Calu3 (cell line): ENCODE data around the gene PCSK6. TPM values are rescaled to one million over a fixed set of nuclear protein-coding genes. Genes with fewer than 3 reads are reported as not detected.

Experiments
- BruUV-seq: library from RNA; stranded (reverse); fragments of 400-500 nt; replicated peaks from 2 replicates; lab custom pipeline; 2021; lab: Mats Ljungman, UMichigan
- CTCF ChIA-PET: fragments of 300-600 bp; sonication (Branson Sonifier 250); formaldehyde crosslinking; loops from one replicate; lab custom pipeline; 2022; ENCODE audit warnings: antibody characterized with exemption; lab: Charles Lee
- DNase-seq: peaks from one replicate; pipeline ENCODE4 v3.0.0; 2022
- H3K27ac Mint-ChIP-seq: one replicate; pipeline ENCODE4 v1.8.0; 2022; ENCODE audit warnings: mixed read lengths; ENCODE audit not compliant: unreplicated experiment
- H3K27me3 Mint-ChIP-seq: one replicate; pipeline ENCODE4 v1.8.0; 2022; ENCODE audit warnings: mixed read lengths; ENCODE audit not compliant: unreplicated experiment
- H3K36me3 Mint-ChIP-seq: one replicate; pipeline ENCODE4 v1.8.0; 2022; ENCODE audit warnings: mild to moderate bottlenecking, moderate library complexity, mixed read lengths; ENCODE audit not compliant: insufficient read depth, unreplicated experiment
- H3K4me1 Mint-ChIP-seq: one replicate; pipeline ENCODE4 v1.8.0; 2022; ENCODE audit warnings: mild to moderate bottlenecking, low read depth, mixed read lengths; ENCODE audit not compliant: unreplicated experiment
- H3K4me3 Mint-ChIP-seq: one replicate; pipeline ENCODE4 v1.8.0; 2022; ENCODE audit warnings: mild to moderate bottlenecking, low read depth, moderate library complexity, mixed read lengths; ENCODE audit not compliant: unreplicated experiment
- H3K9me3 Mint-ChIP-seq: one replicate; pipeline ENCODE4 v1.8.0; 2022; ENCODE audit warnings: low read depth, mixed read lengths; ENCODE audit not compliant: unreplicated experiment
- CTCF ChIP-seq: fragments of 200-600 bp; IDR thresholded peaks from one replicate; pipeline ENCODE4 v1.8.0; 2022; ENCODE audit warnings: antibody characterized with exemption; ENCODE audit not compliant: unreplicated experiment
- intact Hi-C: fragments of 100-400 bp; cut with micrococcal nuclease; formaldehyde crosslinking; loops from one replicate; pipeline ENCODE4 v1.10.0; 2022; ENCODE audit not compliant: unreplicated experiment
- total RNA-seq: library from RNA; stranded (reverse); gene quantifications from 2 replicates; pipeline ENCODE4 v1.2.3, GENCODE V29; 2022

PCSK6 gene
- total RNA-seq, 1 experiment from 2014 or later: 5.1 TPM

GRCh38 chr15:101437618-101438481, 51.7 kb downstream of the PCSK6 start:
- Mint-ChIP-seq H3K4me1 (peaks cover 20% of the 10 kb centered on the region), H3K36me3 (no peaks in the 10 kb centered on the region), H3K4me3 (no peak overlapping the region), H3K9me3 (no peaks in the 10 kb centered on the region), H3K27me3 (peaks cover 7% of the 10 kb centered on the region), H3K27ac (no peak overlapping the region)
- no peak for DNase-seq
- CTCF ChIA-PET: no interaction called here
- TF ChIP-seq CTCF: no peak
- BruUV-seq: no TSS peak
- intact Hi-C loops: no loop called here

DNA sequence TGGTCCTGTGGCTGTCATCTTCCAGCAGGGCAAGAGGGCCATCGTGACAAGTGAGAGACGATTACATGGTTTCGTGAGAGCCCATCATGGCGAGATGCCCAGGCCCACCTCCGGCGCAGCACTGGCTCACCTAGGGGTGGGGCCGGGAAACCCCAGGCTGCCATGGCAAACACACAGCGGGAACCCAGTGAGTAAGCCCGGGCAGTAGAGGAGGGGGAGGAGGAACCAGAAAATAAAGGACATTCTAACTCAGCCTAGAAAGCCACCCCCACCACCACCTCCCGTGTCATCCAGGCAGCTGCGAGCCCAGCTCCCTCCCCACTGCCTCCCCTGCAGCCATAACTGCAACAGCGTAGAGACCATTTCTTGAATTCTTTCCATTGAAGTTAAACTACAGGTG, 52.3 kb downstream of the PCSK6 start:
- H3K4me3 Mint-ChIP-seq: no peak overlapping the region
- TF ChIP-seq CTCF: no peak
- no peak overlapping the region for H3K27ac Mint-ChIP-seq
- H3K27me3 Mint-ChIP-seq: peaks cover 7% of the 10 kb centered on the region
- no TSS peak for BruUV-seq
- no peak for DNase-seq
- CTCF ChIA-PET: no interaction called here
- intact Hi-C loops: no loop called here
- no peaks in the 10 kb centered on the region for H3K36me3 Mint-ChIP-seq
- H3K9me3 Mint-ChIP-seq: no peaks in the 10 kb centered on the region
- peaks cover 20% of the 10 kb centered on the region for H3K4me1 Mint-ChIP-seq

DNA sequence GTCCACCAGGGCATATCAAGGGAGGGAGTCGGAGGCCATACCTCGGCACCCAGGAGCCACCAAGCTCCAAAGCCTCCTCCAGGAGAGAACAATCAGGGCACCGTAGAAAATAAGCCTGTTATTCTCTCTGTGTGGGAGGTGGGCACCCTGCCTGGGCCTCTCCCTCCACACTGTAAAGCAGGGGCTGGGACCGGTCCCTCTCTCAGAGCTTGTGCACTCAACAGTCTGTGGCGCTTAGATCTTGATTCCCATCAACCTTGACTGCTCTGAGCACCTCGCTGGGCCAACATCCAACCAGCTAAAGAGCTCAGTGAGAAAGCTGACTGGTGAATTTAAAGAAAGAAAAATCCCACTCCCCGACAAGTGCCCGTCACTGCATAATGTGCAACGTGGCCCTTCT, 53.0 kb downstream of the PCSK6 start:
- no peak overlapping the region for H3K4me3 Mint-ChIP-seq
- DNase-seq: no peak
- CTCF ChIA-PET: no interaction called here
- no peaks in the 10 kb centered on the region for H3K9me3 Mint-ChIP-seq
- peaks cover 20% of the 10 kb centered on the region for H3K4me1 Mint-ChIP-seq
- H3K36me3 Mint-ChIP-seq: no peaks in the 10 kb centered on the region
- H3K27me3 Mint-ChIP-seq: peaks cover 7% of the 10 kb centered on the region
- no peak overlapping the region for H3K27ac Mint-ChIP-seq
- intact Hi-C loops: no loop called here
- BruUV-seq: no TSS peak
- no peak for TF ChIP-seq CTCF

- Mint-ChIP-seq H3K27ac (no peak overlapping the region), H3K9me3 (no peaks in the 10 kb centered on the region), H3K36me3 (no peaks in the 10 kb centered on the region), H3K4me3 (no peak overlapping the region), H3K4me1 (peaks cover 20% of the 10 kb centered on the region), H3K27me3 (peaks cover 7% of the 10 kb centered on the region)
- no TSS peak for BruUV-seq
- TF ChIP-seq CTCF: no peak
- no peak for DNase-seq
- intact Hi-C loops: no loop called here
- CTCF ChIA-PET: no interaction called here
These were observed 53.7 kb downstream of the PCSK6 start for GRCh38 chr15:101435761-101436160.
